ENCODE results near the gene BBX.
A peak's percentile ranks its signal among the peaks of the same experiment; 100 is the strongest.

Gene BBX

GRCh38 chr3:107522510-107523288 is at the start of gene BBX:
TSS of gene BBX (plus strand) at chr3:107522962. CDS start at chr3:107710461, 187,499 bp downstream.
- peak; percentile 100 for DNase-seq
- in situ Hi-C loops (cut with MboI; ENCODE audit: low pct_unique_long_range_greater_than_20kb, low sequenced_read_pairs), result no loop called here

- in situ Hi-C loops (cut with MboI; ENCODE audit: low pct_unique_long_range_greater_than_20kb, low sequenced_read_pairs), result no loop called here
- no peak for DNase-seq
These were observed 46.3 kb upstream of the BBX start for GRCh38 chr3:107476462-107476861.

GRCh38 chr3:107487490-107487889 is 35.3 kb upstream of the BBX start:
- DNase-seq, result no peak
- in situ Hi-C loops (cut with MboI; ENCODE audit: low pct_unique_long_range_greater_than_20kb, low sequenced_read_pairs), result no loop called here

GRCh38 chr3:107488942-107489341 is 33.8 kb upstream of the BBX start:
- DNase-seq, result no peak
- in situ Hi-C loops (cut with MboI; ENCODE audit: low pct_unique_long_range_greater_than_20kb, low sequenced_read_pairs), result no loop called here

- in situ Hi-C loops (cut with MboI; ENCODE audit: low pct_unique_long_range_greater_than_20kb, low sequenced_read_pairs), result no loop called here
These were observed 29.6 kb upstream of the BBX start for GRCh38 chr3:107493134-107493533.

GRCh38 chr3:107496855-107497254 is 25.9 kb upstream of the BBX start:
- no peak for DNase-seq

More at GRCh38 chr3:107493134-107493533, 29.6 kb upstream of the BBX start:
- DNase-seq, result no peak

GRCh38 chr3:107498646-107499045 is 24.1 kb upstream of the BBX start:
- peak; percentile 32 for DNase-seq
- in situ Hi-C loops (cut with MboI; ENCODE audit: low pct_unique_long_range_greater_than_20kb, low sequenced_read_pairs), result no loop called here

More at GRCh38 chr3:107496855-107497254, 25.9 kb upstream of the BBX start:
- in situ Hi-C loops (cut with MboI; ENCODE audit: low pct_unique_long_range_greater_than_20kb, low sequenced_read_pairs), result no loop called here

- in situ Hi-C loops (cut with MboI; ENCODE audit: low pct_unique_long_range_greater_than_20kb, low sequenced_read_pairs), result no loop called here
- no peak for DNase-seq
These were observed 16.3 kb upstream of the BBX start for GRCh38 chr3:107506458-107506857.

- no peak for DNase-seq
- in situ Hi-C loops (cut with MboI; ENCODE audit: low pct_unique_long_range_greater_than_20kb, low sequenced_read_pairs), result no loop called here
These were observed 14.4 kb upstream of the BBX start for GRCh38 chr3:107508331-107508730.

GRCh38 chr3:107512108-107512507 is 10.7 kb upstream of the BBX start:
- in situ Hi-C loops (cut with MboI; ENCODE audit: low pct_unique_long_range_greater_than_20kb, low sequenced_read_pairs), result no loop called here
- no peak for DNase-seq

- no peak for DNase-seq
- in situ Hi-C loops (cut with MboI; ENCODE audit: low pct_unique_long_range_greater_than_20kb, low sequenced_read_pairs), result no loop called here
These were observed 8.3 kb upstream of the BBX start for GRCh38 chr3:107514453-107514852.

GRCh38 chr3:107516475-107516874 is 6.3 kb upstream of the BBX start:
- no peak for DNase-seq
- in situ Hi-C loops (cut with MboI; ENCODE audit: low pct_unique_long_range_greater_than_20kb, low sequenced_read_pairs), result no loop called here

- in situ Hi-C loops (cut with MboI; ENCODE audit: low pct_unique_long_range_greater_than_20kb, low sequenced_read_pairs), result no loop called here
- DNase-seq, result no peak
These were observed 2.2 kb upstream of the BBX start for GRCh38 chr3:107520535-107520934.

GRCh38 chr3:107521469-107522059 is 1.2 kb upstream of the BBX start:
- in situ Hi-C loops (cut with MboI; ENCODE audit: low pct_unique_long_range_greater_than_20kb, low sequenced_read_pairs), result no loop called here
- DNase-seq, result no peak

GRCh38 chr3:107523289-107523538 is 452 bp downstream of the BBX start:
- no peak for DNase-seq

GRCh38 chr3:107523539-107524325 is 970 bp downstream of the BBX start:
- DNase-seq, result peak; percentile 69
- in situ Hi-C loops (cut with MboI; ENCODE audit: low pct_unique_long_range_greater_than_20kb, low sequenced_read_pairs), result no loop called here

More at GRCh38 chr3:107523289-107523538, 452 bp downstream of the BBX start:
- in situ Hi-C loops (cut with MboI; ENCODE audit: low pct_unique_long_range_greater_than_20kb, low sequenced_read_pairs), result no loop called here

GRCh38 chr3:107524326-107524840 is 1.6 kb downstream of the BBX start:
- in situ Hi-C loops (cut with MboI; ENCODE audit: low pct_unique_long_range_greater_than_20kb, low sequenced_read_pairs), result no loop called here
- peak; percentile 58 for DNase-seq

- DNase-seq, result peak; percentile 69
- in situ Hi-C loops (cut with MboI; ENCODE audit: low pct_unique_long_range_greater_than_20kb, low sequenced_read_pairs), result no loop called here
These were observed 2.3 kb downstream of the BBX start for GRCh38 chr3:107524841-107525643.

- in situ Hi-C loops (cut with MboI; ENCODE audit: low pct_unique_long_range_greater_than_20kb, low sequenced_read_pairs), result no loop called here
- DNase-seq, result no peak
These were observed 3.0 kb downstream of the BBX start for GRCh38 chr3:107525644-107526305.

Measured in KBM-7 (cell line).